ENCODE results near the gene PC. TPM values are rescaled to one million over a fixed set of nuclear protein-coding genes. Genes with fewer than 3 reads are reported as not detected.

The PC gene
- polyA plus RNA-seq, 1 donor (not counting 4 experiments of a cell fraction or from before 2014, with no cell fraction given): 13.3 TPM

DNA sequence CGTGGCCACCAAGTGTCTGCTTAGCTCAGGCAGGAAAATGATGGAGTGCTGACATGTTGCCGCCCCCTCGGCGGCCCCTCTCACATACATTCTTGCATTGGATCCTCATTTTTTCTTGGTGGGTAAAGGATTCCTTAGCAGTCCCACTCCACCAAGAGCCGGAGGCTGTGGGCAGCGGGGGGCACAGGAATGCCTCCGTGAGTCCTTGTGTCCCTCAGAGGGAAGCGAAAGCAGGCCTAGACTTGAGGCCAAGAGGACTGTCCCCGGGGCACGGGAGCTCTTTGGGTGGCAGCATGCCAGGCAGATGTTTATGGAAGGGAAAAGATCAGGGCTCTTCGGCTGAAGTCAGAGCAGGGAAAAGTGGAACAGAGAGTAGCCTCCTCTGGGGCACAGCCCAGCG lies 79.7 kb downstream of the PC start:
- Histone ChIP-seq H3K9me1 (ENCODE audit: control insufficient read depth, extremely low read depth, insufficient read depth, low read length) (peaks cover 6% of the 10 kb centered on the region), H3K36me3 (ENCODE audit: control insufficient read depth in 2 of 2, extremely low read depth in 1 of 2, insufficient read depth in 2 of 2, low read length in 2 of 2) (peaks cover 2 to 4% of the 10 kb centered on the region in 2 experiments), H3K4me3 (ENCODE audit: control insufficient read depth in 2 of 3, extremely low read depth in 1 of 3, insufficient read depth in 2 of 3, low read depth in 1 of 3, low read length in 3 of 3) (no peak overlapping the region), H3K9me3 (ENCODE audit: control insufficient read depth, low read depth, low read length) (no peaks in the 10 kb centered on the region), H3K4me1 (ENCODE audit: control insufficient read depth, extremely low read depth, insufficient read depth, low read length) (peaks cover 44% of the 10 kb centered on the region), H3K27ac (ENCODE audit: control insufficient read depth, insufficient read depth, low read length) (no peak overlapping the region), H3K27me3 (ENCODE audit: control insufficient read depth, extremely low read depth, insufficient read depth, low read length) (no peaks in the 10 kb centered on the region), H2AFZ (ENCODE audit: control insufficient read depth, low read length) (no peak overlapping the region), H3K4me2 (ENCODE audit: control insufficient read depth, extremely low read depth, insufficient read depth, low read depth, low read length) (no peak overlapping the region), H3K9ac (ENCODE audit: control insufficient read depth, extremely low read depth, insufficient read depth, low read length) (no peak overlapping the region), H4K20me1 (ENCODE audit: control insufficient read depth, extremely low read depth, insufficient read depth, low read length) (peaks cover 23% of the 10 kb centered on the region), H3K79me2 (ENCODE audit: control insufficient read depth, insufficient read depth, low read length) (peaks cover 13% of the 10 kb centered on the region)
- dilution Hi-C loops (cut with MboI; ENCODE audit: extremely low pct_ligation_motif_present, low sequenced_read_pairs): no loop called here
- TF ChIP-seq EZH2 (IDR thresholded peaks at IDR 0.05; ENCODE audit: low read length): no peak
- TF ChIP-seq, protein P1, sequence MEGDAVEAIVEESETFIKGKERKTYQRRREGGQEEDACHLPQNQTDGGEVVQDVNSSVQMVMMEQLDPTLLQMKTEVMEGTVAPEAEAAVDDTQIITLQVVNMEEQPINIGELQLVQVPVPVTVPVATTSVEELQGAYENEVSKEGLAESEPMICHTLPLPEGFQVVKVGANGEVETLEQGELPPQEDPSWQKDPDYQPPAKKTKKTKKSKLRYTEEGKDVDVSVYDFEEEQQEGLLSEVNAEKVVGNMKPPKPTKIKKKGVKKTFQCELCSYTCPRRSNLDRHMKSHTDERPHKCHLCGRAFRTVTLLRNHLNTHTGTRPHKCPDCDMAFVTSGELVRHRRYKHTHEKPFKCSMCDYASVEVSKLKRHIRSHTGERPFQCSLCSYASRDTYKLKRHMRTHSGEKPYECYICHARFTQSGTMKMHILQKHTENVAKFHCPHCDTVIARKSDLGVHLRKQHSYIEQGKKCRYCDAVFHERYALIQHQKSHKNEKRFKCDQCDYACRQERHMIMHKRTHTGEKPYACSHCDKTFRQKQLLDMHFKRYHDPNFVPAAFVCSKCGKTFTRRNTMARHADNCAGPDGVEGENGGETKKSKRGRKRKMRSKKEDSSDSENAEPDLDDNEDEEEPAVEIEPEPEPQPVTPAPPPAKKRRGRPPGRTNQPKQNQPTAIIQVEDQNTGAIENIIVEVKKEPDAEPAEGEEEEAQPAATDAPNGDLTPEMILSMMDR (optimal IDR thresholded peaks at IDR 0.05 in 1 of 3, IDR thresholded peaks at IDR 0.05 in 1 of 3, conservative IDR thresholded peaks at IDR 0.05 in 1 of 3; ENCODE audit: extremely low read depth in 1 of 3, insufficient read depth in 2 of 3, low read length in 3 of 3): no peak
- FAIRE-seq: no peak
- DNase-seq (ENCODE audit: low read depth, low spot score): no peak

DNA sequence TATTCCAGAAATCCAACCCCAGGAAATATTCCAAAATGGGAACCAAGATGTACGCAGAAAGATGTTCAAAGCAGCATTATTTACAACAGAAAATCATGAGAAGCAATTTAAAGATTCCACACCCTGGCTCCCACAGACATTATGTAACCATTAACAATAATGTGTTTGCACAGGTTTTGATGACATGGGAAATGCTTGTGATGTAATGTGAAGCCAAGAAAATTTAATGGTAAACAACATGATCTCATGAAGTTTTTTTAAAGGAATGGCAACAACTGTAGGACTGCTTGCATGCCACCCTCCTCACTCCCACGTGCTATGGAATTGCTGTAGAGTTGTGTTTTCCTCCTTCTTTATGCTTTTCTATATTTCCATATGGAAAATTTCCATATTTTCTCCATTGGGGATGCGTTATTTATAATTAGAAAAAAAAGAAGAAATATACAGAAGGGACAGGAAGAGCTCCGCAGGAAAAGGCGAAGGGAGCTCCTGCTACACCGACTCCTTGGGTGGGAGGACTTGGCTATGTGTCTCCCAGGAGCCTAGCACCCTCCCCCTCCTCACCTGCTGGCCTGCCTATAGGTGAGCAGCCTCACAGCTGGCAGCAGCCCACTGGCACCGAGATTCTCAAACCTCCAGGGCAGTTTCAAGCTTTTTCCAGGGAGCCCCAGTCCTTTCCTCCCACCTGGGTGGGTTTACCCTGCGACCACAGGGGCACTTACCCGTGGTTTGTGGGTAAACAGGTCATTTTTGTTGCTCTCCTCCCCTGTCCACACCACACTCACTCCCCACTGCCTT lies 80.4 kb downstream of the PC start:
- Histone ChIP-seq H3K27ac (ENCODE audit: control insufficient read depth, insufficient read depth, low read length) (no peak overlapping the region), H3K79me2 (ENCODE audit: control insufficient read depth, insufficient read depth, low read length) (peaks cover 13% of the 10 kb centered on the region)

More for the DNA sequence above, 80.4 kb downstream of the PC start:
- H3K4me1 ChIP-seq (ENCODE audit: control insufficient read depth, extremely low read depth, insufficient read depth, low read length): peaks cover 37% of the 10 kb centered on the region
- H3K9ac ChIP-seq (ENCODE audit: control insufficient read depth, extremely low read depth, insufficient read depth, low read length): no peak overlapping the region
- H3K9me1 ChIP-seq (ENCODE audit: control insufficient read depth, extremely low read depth, insufficient read depth, low read length): peaks cover 6% of the 10 kb centered on the region
- H3K4me2 ChIP-seq (ENCODE audit: control insufficient read depth, extremely low read depth, insufficient read depth, low read depth, low read length): no peak overlapping the region
- H3K36me3 ChIP-seq (ENCODE audit: control insufficient read depth in 2 of 2, extremely low read depth in 1 of 2, insufficient read depth in 2 of 2, low read length in 2 of 2): peaks cover 2 to 4% of the 10 kb centered on the region in 2 experiments
- no peak overlapping the region for H2AFZ ChIP-seq (ENCODE audit: control insufficient read depth, low read length)
- H4K20me1 ChIP-seq (ENCODE audit: control insufficient read depth, extremely low read depth, insufficient read depth, low read length): peaks cover 23% of the 10 kb centered on the region
- DNase-seq (ENCODE audit: low read depth, low spot score): no peak
- H3K9me3 ChIP-seq (ENCODE audit: control insufficient read depth, low read depth, low read length): no peaks in the 10 kb centered on the region
- H3K27me3 ChIP-seq (ENCODE audit: control insufficient read depth, extremely low read depth, insufficient read depth, low read length): no peaks in the 10 kb centered on the region
- no peak for FAIRE-seq
- H3K4me3 ChIP-seq (ENCODE audit: control insufficient read depth in 2 of 3, extremely low read depth in 1 of 3, insufficient read depth in 2 of 3, low read depth in 1 of 3, low read length in 3 of 3): no peak overlapping the region
- dilution Hi-C loops (cut with MboI; ENCODE audit: extremely low pct_ligation_motif_present, low sequenced_read_pairs): no loop called here
- TF ChIP-seq, protein P1 (optimal IDR thresholded peaks at IDR 0.05 in 1 of 3, IDR thresholded peaks at IDR 0.05 in 1 of 3, conservative IDR thresholded peaks at IDR 0.05 in 1 of 3; ENCODE audit: extremely low read depth in 1 of 3, insufficient read depth in 2 of 3, low read length in 3 of 3): no peak
- TF ChIP-seq EZH2 (IDR thresholded peaks at IDR 0.05; ENCODE audit: low read length): no peak
